ACC112 (cell line): ENCODE results near the gene MPZL1.
A peak's percentile ranks its signal among the peaks of the same experiment; 100 is the strongest.
"Not testable (repeated sequence)": the region's sequence is repeated elsewhere in the genome, so short reads cannot be mapped to it uniquely, and the experiment has no call there.

Experiments
- H2AFZ ChIP-seq: fragments of 200-600 bp; sonication (generic); one replicate; pipeline ENCODE4 v1.6.0; 2017; ENCODE audit warnings: antibody characterized with exemption, low read length; ENCODE audit not compliant: unreplicated experiment
- H3K27ac ChIP-seq: fragments of 200-600 bp; sonication (generic); 2 replicates; pipeline ENCODE4 v1.5.1; 2014; ENCODE audit warnings: low read depth, mild to moderate bottlenecking, antibody characterized with exemption, low read length, moderate library complexity
- H3K27me3 ChIP-seq: fragments of 200-600 bp; sonication (generic); 2 replicates; pipeline ENCODE4 v1.6.1; 2014; ENCODE audit warnings: mild to moderate bottlenecking, antibody characterized with exemption, low read length, moderate library complexity, mixed read lengths; ENCODE audit not compliant: insufficient read depth
- H3K36me3 ChIP-seq: fragments of 200-600 bp; sonication (generic); 2 replicates; pipeline ENCODE4 v1.6.1; 2016; ENCODE audit warnings: mild to moderate bottlenecking, antibody characterized with exemption, low read length, moderate library complexity, mixed read lengths; ENCODE audit not compliant: insufficient read depth
- H3K4me1 ChIP-seq: fragments of 200-600 bp; sonication (generic); one replicate; pipeline ENCODE4 v1.6.1; 2016; ENCODE audit warnings: low read length, mixed read lengths; ENCODE audit not compliant: insufficient read depth, unreplicated experiment, control insufficient read depth
- H3K4me3 ChIP-seq: fragments of 200-600 bp; sonication (generic); 2 replicates; pipeline ENCODE4 v1.5.1; 2014; ENCODE audit warnings: mild to moderate bottlenecking, low read depth, low read length
- H3K79me2 ChIP-seq: fragments of 200-600 bp; sonication (generic); one replicate; pipeline ENCODE4 v1.6.0; 2016; ENCODE audit warnings: low read length; ENCODE audit not compliant: control insufficient read depth, unreplicated experiment, insufficient read depth

MPZL1 gene

DNA sequence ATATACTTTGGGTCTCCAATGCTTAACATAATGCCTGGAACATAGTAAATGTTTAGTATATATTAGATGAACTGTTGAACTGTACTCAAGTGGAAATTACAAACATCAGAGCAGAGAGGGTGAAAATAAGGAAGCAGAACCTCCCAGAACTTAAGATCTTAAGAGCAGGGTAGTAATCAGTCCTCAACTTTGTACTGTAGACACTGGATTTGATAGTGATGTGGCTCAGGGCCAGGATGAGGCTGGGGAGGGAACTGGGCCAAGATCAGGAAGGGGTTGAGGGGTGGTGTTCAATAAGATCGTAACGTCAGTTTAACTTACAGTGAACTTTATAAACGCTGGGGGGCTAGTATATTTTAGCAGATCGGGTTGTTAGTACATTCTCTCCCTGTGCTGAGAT is 15.4 kb downstream of the MPZL1 start:
- Histone ChIP-seq H2AFZ (no peak overlapping the region), H3K27ac (no peak overlapping the region), H3K4me3 (no peak overlapping the region), H3K27me3 (no peaks in the 10 kb centered on the region), H3K79me2 (peaks cover 88% of the 10 kb centered on the region), H3K36me3 (peaks cover 17% of the 10 kb centered on the region), H3K4me1 (no peaks in the 10 kb centered on the region)

DNA sequence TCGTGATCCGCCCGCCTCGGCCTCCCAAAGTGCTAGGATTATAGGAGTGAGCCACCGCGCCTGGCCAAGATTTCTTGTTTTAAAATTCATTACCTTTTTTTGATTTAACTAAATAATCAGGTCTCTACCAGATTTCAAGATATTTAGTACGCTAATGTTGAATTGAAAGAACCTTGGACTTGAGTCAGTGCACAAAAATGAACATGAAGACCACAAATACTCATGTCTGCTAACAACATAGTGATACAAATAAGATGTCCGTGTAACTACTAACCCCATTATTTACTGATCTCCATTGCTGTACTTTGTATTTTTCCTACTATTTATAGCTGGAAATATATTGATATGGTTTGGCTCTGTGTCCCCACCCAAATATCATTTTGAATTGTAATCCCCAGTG is 16.4 kb downstream of the MPZL1 start:
- Histone ChIP-seq H3K4me1 (no peaks in the 10 kb centered on the region), H3K27me3 (no peaks in the 10 kb centered on the region), H2AFZ (no peak overlapping the region), H3K4me3 (no peak overlapping the region), H3K27ac (no peak overlapping the region), H3K36me3 (peaks cover 8% of the 10 kb centered on the region), H3K79me2 (peaks cover 84% of the 10 kb centered on the region)

DNA sequence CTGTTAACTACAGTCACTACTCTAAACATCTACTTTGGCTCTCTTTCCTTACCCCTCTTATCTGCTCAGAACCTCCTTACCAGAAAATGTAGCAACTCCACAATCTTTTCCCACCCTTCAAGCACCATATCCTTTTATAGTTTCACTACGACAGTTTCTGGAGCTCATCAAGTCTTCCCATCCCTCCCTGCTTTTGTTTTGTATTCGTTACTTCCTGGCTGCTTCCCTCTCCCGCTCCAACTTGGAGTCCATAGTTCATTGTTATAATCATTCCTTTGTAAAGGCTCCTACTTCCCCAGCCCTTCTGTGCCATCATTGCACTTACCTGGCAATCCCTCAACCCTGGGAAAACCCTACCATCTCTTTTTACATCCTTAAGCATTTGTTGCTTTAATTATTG is 18.0 kb downstream of the MPZL1 start:
- Histone ChIP-seq H3K4me1 (no peaks in the 10 kb centered on the region), H3K27me3 (no peaks in the 10 kb centered on the region), H2AFZ (no peak overlapping the region), H3K79me2 (peaks cover 84% of the 10 kb centered on the region), H3K27ac (no peak overlapping the region), H3K36me3 (peaks cover 5% of the 10 kb centered on the region), H3K4me3 (no peak overlapping the region)

DNA sequence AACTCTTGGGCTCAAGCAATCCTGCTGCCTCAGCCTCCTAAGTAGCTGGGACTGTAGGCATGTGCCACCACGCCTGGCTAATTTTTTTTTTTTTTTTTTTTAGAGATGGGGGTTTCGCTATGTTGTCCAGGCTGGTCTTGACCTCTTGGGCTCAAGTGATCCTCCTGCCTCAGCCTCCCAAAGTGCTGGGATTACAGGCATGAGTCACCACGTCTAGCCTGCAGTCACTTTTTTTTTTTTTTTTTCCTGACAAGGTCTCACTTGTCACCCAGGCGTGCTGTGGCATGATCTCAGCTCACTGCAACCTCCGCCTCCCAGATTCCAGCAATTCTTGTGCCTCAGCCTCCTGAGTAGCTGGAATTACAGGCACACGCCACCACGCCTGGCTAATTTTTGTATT is 19.3 kb downstream of the MPZL1 start:
- H3K27me3 ChIP-seq, H3K4me1 ChIP-seq, H2AFZ ChIP-seq, H3K4me3 ChIP-seq, H3K36me3 ChIP-seq, H3K27ac ChIP-seq: not testable (repeated sequence)
- peaks cover 85% of the 10 kb centered on the region for H3K79me2 ChIP-seq

DNA sequence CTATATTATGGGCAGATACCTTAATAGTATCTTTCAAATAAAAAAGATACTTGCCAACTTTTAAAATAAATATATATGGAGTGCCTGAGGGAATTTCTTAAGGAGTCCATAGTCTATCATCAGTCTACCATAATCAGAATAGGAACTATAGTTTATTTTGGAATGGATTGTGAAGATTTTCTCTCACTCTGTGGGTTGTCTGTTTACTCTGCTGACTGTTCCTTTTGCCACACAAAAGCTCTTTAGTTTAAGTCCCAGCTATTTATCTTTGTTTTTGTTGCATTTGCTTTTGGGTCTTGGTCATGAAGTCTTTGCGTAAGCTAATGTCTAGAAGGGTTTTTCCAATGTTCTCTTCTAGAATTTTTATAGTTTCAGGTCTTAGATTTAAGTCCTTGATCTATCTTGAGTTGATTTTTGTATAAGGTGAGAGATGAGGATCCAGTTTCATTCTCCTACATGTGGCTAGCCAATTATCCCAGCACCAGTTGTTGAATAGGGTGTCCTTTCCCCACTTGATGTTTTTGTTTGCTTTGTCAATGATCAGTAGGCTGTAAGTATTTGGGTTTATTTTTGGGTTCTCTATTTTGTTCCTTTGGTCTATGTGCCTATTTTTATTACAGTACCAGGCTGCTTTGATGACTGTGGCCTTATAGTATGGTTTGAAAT is 20.7 kb downstream of the MPZL1 start:
- not testable (repeated sequence) for H2AFZ ChIP-seq, H3K4me3 ChIP-seq, H3K27ac ChIP-seq, H3K36me3 ChIP-seq, H3K27me3 ChIP-seq
- peaks cover 84% of the 10 kb centered on the region for H3K79me2 ChIP-seq
- H3K4me1 ChIP-seq = peaks cover 16% of the 10 kb centered on the region

DNA sequence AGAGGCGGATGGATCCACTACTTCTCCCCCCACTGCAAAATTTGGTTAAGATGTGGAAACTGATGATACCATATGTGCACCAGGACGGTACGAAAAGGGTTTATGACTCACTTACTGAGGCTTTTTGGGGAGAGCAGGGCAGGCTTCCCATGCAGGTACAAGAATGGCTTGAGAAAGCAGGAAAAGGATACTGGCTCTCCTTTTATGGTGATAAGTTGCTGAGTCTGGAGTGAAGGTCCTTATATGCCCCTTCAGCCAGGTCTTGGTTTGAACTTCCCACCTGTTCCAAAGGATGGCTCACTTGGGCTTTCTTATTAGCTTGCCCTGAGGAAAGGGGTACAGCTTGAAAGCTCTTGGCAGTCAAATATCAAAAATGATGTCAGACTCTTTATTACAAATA is 23.1 kb downstream of the MPZL1 start:
- H3K36me3 ChIP-seq = no peaks in the 10 kb centered on the region

DNA sequence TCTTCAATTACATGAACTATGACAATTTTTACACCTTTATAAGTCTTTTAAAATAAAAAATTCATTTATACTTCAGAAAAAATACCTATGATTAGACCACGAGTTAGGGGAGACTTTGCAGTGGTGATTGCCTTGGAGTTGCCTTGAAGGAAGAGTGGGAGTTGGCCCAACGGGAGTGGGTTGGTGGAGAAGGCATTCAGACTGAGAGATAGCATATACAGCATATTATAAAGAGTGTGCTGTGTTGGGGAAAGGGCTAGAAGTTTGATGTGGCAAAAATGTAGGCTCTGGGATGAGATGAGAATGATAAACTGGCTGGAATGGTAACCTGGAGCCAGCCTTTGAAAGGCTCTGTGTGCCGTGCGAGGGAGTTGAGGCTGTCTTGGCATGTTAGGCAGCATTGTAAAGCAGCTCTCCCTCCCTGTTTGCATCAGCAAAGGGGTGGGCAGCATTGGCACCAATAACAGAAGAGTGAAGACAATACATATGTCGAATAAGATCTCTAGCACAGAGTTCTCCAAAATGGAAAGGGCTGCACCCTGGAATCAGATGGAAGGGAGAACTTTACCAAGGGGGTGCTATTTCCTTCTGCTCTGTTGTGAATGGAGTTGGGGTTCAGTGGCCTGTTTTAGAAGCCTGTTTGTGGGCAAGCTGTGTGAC is 24.4 kb downstream of the MPZL1 start:
- Histone ChIP-seq H3K27me3 (no peaks in the 10 kb centered on the region), H2AFZ (no peak overlapping the region), H3K4me3 (no peak overlapping the region), H3K27ac (no peak overlapping the region), H3K4me1 (peaks cover 46% of the 10 kb centered on the region), H3K79me2 (peaks cover 88% of the 10 kb centered on the region), H3K36me3 (no peaks in the 10 kb centered on the region)

More for the DNA sequence above, 23.1 kb downstream of the MPZL1 start:
- no peak overlapping the region for H3K27ac ChIP-seq
- no peak overlapping the region for H3K4me3 ChIP-seq
- no peaks in the 10 kb centered on the region for H3K27me3 ChIP-seq
- H3K79me2 ChIP-seq = peaks cover 89% of the 10 kb centered on the region
- peaks cover 39% of the 10 kb centered on the region for H3K4me1 ChIP-seq
- no peak overlapping the region for H2AFZ ChIP-seq

DNA sequence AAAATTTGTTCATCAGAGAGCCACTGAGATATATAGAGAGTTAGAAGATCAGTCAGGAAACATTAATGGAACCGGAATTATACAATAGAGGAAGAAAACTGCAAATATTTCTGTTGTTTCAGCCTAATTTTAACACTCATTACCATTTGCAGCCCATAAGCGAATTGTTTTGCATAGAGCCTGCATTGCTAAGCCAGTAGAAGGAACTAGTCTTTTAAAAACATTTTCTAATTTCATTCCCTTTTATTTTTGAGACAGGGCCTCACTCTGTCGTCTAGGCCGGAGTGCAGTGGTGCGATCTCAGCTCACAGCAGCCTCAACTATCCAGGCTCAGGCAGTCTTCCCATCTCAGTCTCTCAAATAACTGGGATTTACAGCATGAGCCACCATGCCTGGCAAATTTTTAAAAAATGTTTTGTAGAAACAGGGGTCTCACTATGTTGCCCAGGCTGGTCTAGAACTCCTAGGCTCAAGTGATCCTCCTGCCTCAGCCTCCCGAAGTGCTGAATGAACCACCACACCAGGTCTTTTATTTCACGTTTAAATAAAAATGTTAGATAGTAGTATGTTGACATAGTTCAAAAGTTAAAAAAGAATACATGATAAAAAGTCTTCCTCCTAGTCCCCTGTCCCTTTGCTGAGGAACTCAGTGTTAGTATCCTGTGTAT is 25.3 kb downstream of the MPZL1 start:
- no peak overlapping the region for H2AFZ ChIP-seq
- no peak overlapping the region for H3K4me3 ChIP-seq
- peaks cover 53% of the 10 kb centered on the region for H3K4me1 ChIP-seq
- H3K27ac ChIP-seq = peak overlapping the region; percentile 40; the same call in 1 of the 2 replicates
- H3K79me2 ChIP-seq = peaks cover 84% of the 10 kb centered on the region
- no peaks in the 10 kb centered on the region for H3K27me3 ChIP-seq
- no peaks in the 10 kb centered on the region for H3K36me3 ChIP-seq

DNA sequence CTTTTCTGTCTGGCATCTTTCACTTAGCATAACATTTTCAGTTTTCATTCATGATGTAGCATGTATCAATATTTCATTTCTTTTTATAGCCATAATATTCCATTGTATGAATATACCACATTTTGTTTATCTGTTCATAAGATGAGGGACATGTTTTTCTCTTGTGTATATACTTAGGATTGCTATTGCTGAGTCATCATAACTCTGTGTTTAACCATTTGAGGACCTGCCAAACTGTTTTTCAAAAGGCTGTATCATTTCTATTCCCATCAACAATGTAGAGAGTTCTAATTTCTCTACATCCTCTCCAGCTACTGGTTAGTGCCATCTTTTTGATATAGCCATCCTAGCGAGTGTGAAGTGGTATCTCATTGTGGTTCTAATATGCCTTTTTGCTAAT is 26.2 kb downstream of the MPZL1 start:
- peak overlapping the region; percentile 12 for H2AFZ ChIP-seq
- no peaks in the 10 kb centered on the region for H3K36me3 ChIP-seq
- no peaks in the 10 kb centered on the region for H3K27me3 ChIP-seq
- H3K4me3 ChIP-seq = peak overlapping the region; percentile 3; the same call in 1 of the 2 replicates
- H3K4me1 ChIP-seq = peaks cover 62% of the 10 kb centered on the region
- peaks cover 87% of the 10 kb centered on the region for H3K79me2 ChIP-seq
- peak overlapping the region; percentile 46 for H3K27ac ChIP-seq

DNA sequence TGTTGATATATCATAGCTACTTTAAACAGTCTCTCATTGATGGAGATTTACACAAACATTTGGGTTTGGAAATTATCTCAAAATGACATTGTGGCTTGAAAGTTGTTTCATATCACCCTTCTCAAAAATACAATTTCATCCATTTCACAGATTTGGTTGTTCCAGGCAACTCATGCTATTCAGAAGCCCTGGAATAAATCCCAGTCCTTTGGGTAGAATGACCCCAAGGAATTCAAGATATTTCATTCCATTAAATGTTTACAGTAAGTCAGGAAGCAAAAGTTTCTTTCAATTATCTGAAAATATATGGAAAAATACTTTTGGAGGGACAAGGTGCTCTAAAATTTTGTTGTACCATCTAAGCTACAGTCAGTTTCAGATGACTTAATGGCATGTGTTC is 27.1 kb downstream of the MPZL1 start:
- Histone ChIP-seq H3K4me3 (peak overlapping the region; percentile 8; the same call in 1 of the 2 replicates), H3K27me3 (no peaks in the 10 kb centered on the region), H2AFZ (peak overlapping the region; percentile 18), H3K79me2 (peaks cover 89% of the 10 kb centered on the region), H3K36me3 (no peaks in the 10 kb centered on the region), H3K27ac (peak overlapping the region; percentile 46), H3K4me1 (peaks cover 66% of the 10 kb centered on the region)
